WTC11 (cell line): ENCODE data around the gene DNM3. TPM values are rescaled to one million over a fixed set of nuclear protein-coding genes. Genes with fewer than 3 reads are reported as not detected.

Experiments
- ATAC-seq: fragments of 200-7000 bp; cut with Tn5 transposase; 2 replicates; pipeline ENCODE4 v1.10.0; 2021; ENCODE audit warnings: mild to moderate bottlenecking, moderate library complexity
- CTCF ChIA-PET: fragments of 300-600 bp; sonication (Branson Sonifier 250); formaldehyde crosslinking; loops from one replicate; lab custom pipeline; 2021; ENCODE audit warnings: antibody characterized with exemption; lab: Charles Lee
- POLR2A ChIA-PET: fragments of 350-600 bp; sonication (Branson Sonifier 250); formaldehyde crosslinking; loops from one replicate; lab custom pipeline; 2021; ENCODE audit warnings: antibody characterized with exemption; lab: Charles Lee
- DNase-seq: peaks from one replicate; pipeline ENCODE4 v3.0.0; 2021; ENCODE audit warnings: low spot score
- H3K27ac Mint-ChIP-seq: 2 replicates; pipeline ENCODE4 v1.8.0; 2021; ENCODE audit warnings: mixed read lengths
- H3K27me3 Mint-ChIP-seq: 2 replicates; pipeline ENCODE4 v1.8.0; 2021; ENCODE audit warnings: low read depth, mild to moderate bottlenecking, moderate library complexity, mixed read lengths
- H3K36me3 Mint-ChIP-seq: 2 replicates; pipeline ENCODE4 v1.8.0; 2021; ENCODE audit warnings: mixed read lengths
- H3K4me1 Mint-ChIP-seq: 2 replicates; pipeline ENCODE4 v1.8.0; 2022; ENCODE audit warnings: mixed read lengths
- H3K4me3 Mint-ChIP-seq: 2 replicates; pipeline ENCODE4 v1.8.0; 2021; ENCODE audit warnings: mild to moderate bottlenecking, moderate library complexity, mixed read lengths
- H3K9me3 Mint-ChIP-seq: 2 replicates; pipeline ENCODE4 v1.8.0; 2021; ENCODE audit warnings: mixed read lengths
- GRHL2 ChIP-seq: fragments of 250-450 bp; sonication (Bioruptor Pico); IDR thresholded peaks from 2 replicates; pipeline ENCODE4 v1.8.0; 2022; ENCODE audit warnings: mild to moderate bottlenecking, moderate library complexity; ENCODE audit not compliant: insufficient replicate concordance, severe bottlenecking
- PRRX2 ChIP-seq: fragments of 250-450 bp; sonication (Bioruptor Pico); IDR thresholded peaks from 2 replicates; pipeline ENCODE4 v1.8.0; 2021; ENCODE audit warnings: mild to moderate bottlenecking
- total RNA-seq: library from RNA; stranded (reverse); gene quantifications from 3 replicates; pipeline ENCODE4 v1.2.3, GENCODE V29; 2021
- TF ChIP-seq, protein P1 (sequence below): sonication (generic); formaldehyde crosslinking; conservative IDR thresholded peaks from 2 replicates; pipeline ENCODE4 v1.8.1; 2023; ENCODE audit warnings: mild to moderate bottlenecking, low read depth, missing genetic modification reagents, moderate library complexity
- TF ChIP-seq, protein P2 (sequence below): sonication (generic); formaldehyde crosslinking; IDR thresholded peaks from 2 replicates; pipeline ENCODE4 v1.8.1; 2023; ENCODE audit warnings: mild to moderate bottlenecking, missing genetic modification reagents
- TF ChIP-seq, protein P3 (sequence below): sonication (generic); formaldehyde crosslinking; conservative IDR thresholded peaks from 2 replicates; pipeline ENCODE4 v1.8.1; 2022; ENCODE audit warnings: mild to moderate bottlenecking, missing genetic modification reagents
- TF ChIP-seq, protein P4 (sequence below): sonication (generic); formaldehyde crosslinking; IDR thresholded peaks from 2 replicates; pipeline ENCODE4 v1.8.0; 2023; ENCODE audit warnings: mild to moderate bottlenecking, missing genetic modification reagents
- TF ChIP-seq, protein P5 (sequence below): sonication (generic); formaldehyde crosslinking; IDR thresholded peaks from 2 replicates; pipeline ENCODE4 v1.8.0; 2022; ENCODE audit warnings: missing genetic modification reagents
- TF ChIP-seq, protein P6 (sequence below): sonication (generic); formaldehyde crosslinking; IDR thresholded peaks from 2 replicates; pipeline ENCODE4 v1.8.0; 2022; ENCODE audit warnings: mild to moderate bottlenecking, missing genetic modification reagents
- TF ChIP-seq, protein P7 (sequence below): fragments of 250-450 bp; sonication (Bioruptor Pico); IDR thresholded peaks from 2 replicates; pipeline ENCODE4 v1.9.0; 2021; ENCODE audit warnings: moderate library complexity, mild to moderate bottlenecking, inconsistent platforms, borderline replicate concordance

Gene DNM3
- total RNA-seq, 1 experiment from 2014 or later = 1.9 TPM

DNA sequence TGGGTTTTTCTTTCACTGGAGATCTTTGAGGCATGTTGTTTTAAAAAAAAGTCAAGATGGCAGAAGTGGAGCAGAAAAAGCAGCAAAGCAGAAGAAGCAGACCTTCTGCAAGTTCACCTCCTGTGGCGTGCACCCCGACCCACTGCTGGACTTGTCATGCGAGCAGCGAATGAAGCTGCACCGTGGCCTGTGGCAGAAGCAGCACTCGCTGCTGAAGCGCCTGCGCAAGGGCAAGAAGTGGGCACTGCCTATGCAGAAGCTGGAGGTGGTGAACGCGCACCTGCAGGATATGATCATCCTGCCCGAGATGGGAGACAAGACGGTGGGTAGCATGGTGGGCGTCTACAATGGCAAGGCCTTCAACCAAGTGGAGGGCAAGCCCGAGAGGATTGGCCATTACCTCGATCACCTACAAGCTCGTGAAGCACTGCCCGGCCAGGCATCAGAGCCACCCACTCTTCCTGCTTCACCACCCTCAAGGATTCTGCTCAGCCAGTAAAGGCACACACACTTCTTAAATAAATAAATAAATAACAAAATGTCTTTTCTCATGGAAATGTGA, 37.8 kb upstream of the DNM3 start (continued):
- TF ChIP-seq, protein P1, sequence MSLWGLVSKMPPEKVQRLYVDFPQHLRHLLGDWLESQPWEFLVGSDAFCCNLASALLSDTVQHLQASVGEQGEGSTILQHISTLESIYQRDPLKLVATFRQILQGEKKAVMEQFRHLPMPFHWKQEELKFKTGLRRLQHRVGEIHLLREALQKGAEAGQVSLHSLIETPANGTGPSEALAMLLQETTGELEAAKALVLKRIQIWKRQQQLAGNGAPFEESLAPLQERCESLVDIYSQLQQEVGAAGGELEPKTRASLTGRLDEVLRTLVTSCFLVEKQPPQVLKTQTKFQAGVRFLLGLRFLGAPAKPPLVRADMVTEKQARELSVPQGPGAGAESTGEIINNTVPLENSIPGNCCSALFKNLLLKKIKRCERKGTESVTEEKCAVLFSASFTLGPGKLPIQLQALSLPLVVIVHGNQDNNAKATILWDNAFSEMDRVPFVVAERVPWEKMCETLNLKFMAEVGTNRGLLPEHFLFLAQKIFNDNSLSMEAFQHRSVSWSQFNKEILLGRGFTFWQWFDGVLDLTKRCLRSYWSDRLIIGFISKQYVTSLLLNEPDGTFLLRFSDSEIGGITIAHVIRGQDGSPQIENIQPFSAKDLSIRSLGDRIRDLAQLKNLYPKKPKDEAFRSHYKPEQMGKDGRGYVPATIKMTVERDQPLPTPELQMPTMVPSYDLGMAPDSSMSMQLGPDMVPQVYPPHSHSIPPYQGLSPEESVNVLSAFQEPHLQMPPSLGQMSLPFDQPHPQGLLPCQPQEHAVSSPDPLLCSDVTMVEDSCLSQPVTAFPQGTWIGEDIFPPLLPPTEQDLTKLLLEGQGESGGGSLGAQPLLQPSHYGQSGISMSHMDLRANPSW = no peak
- TF ChIP-seq PRRX2 = no peak

DNA sequence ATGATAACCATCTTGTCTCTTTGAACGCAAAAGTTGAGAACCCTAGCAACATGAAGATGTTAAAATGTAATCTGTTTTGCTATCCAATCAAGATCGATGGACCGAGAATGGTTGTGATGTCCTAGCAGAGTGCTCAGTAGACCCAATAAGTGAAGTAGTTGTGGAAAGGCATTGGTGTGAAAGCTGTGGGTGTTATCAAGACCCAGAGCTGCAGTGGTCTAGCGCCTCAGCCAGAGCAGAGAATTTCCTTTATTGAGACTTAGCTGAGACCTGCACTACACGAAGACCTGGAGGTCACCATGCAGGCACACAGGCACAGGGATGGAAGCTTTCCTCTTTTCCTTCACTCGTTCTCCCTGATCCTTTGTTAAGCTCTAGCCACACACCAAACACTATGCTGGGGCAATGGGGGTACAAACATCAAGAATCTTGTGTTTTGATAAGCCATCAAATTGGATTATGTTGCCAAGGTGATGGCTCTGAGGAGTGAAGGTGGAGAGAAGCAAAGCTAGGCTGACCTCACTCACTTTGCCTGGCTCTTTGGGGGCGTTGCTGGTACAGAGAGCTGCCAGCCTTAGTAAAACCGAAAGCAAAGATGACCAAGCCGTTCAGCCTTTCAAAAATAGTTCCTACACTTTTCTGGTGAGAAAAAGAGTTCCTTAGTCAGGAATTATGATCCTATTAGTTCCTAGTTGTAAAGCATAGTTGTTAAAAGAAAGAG, 35.7 kb upstream of the DNM3 start:
- Mint-ChIP-seq H3K36me3 (no peaks in the 10 kb centered on the region), H3K4me1 (peaks cover 24% of the 10 kb centered on the region), H3K9me3 (no peaks in the 10 kb centered on the region), H3K27me3 (no peaks in the 10 kb centered on the region), H3K27ac (no peak overlapping the region), H3K4me3 (no peak overlapping the region)
- DNase-seq (no peak), ATAC-seq (no peak)
- CTCF ChIA-PET = interaction anchor here (1.1 to 8.5 kb wide), 2 partner anchors 179 to 197 kb away, joined by 4 to 277 read pairs; no protein-coding TSS in a partner anchor
- POLR2A ChIA-PET = no interaction called here
- TF ChIP-seq, protein P2, sequence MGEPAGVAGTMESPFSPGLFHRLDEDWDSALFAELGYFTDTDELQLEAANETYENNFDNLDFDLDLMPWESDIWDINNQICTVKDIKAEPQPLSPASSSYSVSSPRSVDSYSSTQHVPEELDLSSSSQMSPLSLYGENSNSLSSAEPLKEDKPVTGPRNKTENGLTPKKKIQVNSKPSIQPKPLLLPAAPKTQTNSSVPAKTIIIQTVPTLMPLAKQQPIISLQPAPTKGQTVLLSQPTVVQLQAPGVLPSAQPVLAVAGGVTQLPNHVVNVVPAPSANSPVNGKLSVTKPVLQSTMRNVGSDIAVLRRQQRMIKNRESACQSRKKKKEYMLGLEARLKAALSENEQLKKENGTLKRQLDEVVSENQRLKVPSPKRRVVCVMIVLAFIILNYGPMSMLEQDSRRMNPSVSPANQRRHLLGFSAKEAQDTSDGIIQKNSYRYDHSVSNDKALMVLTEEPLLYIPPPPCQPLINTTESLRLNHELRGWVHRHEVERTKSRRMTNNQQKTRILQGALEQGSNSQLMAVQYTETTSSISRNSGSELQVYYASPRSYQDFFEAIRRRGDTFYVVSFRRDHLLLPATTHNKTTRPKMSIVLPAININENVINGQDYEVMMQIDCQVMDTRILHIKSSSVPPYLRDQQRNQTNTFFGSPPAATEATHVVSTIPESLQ (CRISPR knock-in tag) = no peak
- TF ChIP-seq, protein P3, sequence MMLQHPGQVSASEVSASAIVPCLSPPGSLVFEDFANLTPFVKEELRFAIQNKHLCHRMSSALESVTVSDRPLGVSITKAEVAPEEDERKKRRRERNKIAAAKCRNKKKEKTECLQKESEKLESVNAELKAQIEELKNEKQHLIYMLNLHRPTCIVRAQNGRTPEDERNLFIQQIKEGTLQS = no peak

DNA sequence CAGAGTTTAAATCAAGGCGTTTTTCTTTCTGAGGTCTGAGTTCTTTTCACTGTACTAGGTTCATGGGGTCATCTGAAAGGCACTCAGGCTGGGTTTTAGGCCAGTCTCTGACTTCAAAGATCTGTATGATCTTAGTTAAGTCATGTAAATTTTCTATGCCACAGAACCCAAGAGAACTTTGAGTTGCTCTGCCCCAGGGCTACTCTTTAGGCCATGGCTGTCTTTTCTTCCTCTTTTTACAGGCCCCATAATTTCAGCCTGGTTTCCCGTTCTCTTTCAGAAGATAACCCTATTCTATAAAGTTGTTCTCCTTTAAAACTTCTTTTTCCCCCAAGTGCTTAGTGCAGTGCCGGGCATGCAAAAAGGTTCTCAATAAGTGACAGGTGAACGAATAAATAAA, 33.7 kb upstream of the DNM3 start:
- H3K36me3 Mint-ChIP-seq = no peaks in the 10 kb centered on the region
- TF ChIP-seq, protein P4, sequence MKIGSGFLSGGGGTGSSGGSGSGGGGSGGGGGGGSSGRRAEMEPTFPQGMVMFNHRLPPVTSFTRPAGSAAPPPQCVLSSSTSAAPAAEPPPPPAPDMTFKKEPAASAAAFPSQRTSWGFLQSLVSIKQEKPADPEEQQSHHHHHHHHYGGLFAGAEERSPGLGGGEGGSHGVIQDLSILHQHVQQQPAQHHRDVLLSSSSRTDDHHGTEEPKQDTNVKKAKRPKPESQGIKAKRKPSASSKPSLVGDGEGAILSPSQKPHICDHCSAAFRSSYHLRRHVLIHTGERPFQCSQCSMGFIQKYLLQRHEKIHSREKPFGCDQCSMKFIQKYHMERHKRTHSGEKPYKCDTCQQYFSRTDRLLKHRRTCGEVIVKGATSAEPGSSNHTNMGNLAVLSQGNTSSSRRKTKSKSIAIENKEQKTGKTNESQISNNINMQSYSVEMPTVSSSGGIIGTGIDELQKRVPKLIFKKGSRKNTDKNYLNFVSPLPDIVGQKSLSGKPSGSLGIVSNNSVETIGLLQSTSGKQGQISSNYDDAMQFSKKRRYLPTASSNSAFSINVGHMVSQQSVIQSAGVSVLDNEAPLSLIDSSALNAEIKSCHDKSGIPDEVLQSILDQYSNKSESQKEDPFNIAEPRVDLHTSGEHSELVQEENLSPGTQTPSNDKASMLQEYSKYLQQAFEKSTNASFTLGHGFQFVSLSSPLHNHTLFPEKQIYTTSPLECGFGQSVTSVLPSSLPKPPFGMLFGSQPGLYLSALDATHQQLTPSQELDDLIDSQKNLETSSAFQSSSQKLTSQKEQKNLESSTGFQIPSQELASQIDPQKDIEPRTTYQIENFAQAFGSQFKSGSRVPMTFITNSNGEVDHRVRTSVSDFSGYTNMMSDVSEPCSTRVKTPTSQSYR = no peak
- TF ChIP-seq, protein P5, sequence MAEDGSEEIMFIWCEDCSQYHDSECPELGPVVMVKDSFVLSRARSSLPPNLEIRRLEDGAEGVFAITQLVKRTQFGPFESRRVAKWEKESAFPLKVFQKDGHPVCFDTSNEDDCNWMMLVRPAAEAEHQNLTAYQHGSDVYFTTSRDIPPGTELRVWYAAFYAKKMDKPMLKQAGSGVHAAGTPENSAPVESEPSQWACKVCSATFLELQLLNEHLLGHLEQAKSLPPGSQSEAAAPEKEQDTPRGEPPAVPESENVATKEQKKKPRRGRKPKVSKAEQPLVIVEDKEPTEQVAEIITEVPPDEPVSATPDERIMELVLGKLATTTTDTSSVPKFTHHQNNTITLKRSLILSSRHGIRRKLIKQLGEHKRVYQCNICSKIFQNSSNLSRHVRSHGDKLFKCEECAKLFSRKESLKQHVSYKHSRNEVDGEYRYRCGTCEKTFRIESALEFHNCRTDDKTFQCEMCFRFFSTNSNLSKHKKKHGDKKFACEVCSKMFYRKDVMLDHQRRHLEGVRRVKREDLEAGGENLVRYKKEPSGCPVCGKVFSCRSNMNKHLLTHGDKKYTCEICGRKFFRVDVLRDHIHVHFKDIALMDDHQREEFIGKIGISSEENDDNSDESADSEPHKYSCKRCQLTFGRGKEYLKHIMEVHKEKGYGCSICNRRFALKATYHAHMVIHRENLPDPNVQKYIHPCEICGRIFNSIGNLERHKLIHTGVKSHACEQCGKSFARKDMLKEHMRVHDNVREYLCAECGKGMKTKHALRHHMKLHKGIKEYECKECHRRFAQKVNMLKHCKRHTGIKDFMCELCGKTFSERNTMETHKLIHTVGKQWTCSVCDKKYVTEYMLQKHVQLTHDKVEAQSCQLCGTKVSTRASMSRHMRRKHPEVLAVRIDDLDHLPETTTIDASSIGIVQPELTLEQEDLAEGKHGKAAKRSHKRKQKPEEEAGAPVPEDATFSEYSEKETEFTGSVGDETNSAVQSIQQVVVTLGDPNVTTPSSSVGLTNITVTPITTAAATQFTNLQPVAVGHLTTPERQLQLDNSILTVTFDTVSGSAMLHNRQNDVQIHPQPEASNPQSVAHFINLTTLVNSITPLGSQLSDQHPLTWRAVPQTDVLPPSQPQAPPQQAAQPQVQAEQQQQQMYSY (CRISPR knock-in tag) = no peak
- no peak for TF ChIP-seq GRHL2
- TF ChIP-seq, protein P6, sequence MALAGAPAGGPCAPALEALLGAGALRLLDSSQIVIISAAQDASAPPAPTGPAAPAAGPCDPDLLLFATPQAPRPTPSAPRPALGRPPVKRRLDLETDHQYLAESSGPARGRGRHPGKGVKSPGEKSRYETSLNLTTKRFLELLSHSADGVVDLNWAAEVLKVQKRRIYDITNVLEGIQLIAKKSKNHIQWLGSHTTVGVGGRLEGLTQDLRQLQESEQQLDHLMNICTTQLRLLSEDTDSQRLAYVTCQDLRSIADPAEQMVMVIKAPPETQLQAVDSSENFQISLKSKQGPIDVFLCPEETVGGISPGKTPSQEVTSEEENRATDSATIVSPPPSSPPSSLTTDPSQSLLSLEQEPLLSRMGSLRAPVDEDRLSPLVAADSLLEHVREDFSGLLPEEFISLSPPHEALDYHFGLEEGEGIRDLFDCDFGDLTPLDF (CRISPR knock-in tag) = no peak
- TF ChIP-seq, protein P3 = no peak
- TF ChIP-seq, protein P7, sequence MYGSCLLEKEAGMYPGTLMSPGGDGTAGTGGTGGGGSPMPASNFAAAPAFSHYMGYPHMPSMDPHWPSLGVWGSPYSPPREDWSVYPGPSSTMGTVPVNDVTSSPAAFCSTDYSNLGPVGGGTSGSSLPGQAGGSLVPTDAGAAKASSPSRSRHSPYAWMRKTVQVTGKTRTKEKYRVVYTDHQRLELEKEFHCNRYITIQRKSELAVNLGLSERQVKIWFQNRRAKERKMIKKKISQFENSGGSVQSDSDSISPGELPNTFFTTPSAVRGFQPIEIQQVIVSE (CRISPR knock-in tag) = no peak
- peaks cover 6% of the 10 kb centered on the region for H3K4me1 Mint-ChIP-seq
- no peak for DNase-seq
- ATAC-seq = no peak
- no peak overlapping the region for H3K4me3 Mint-ChIP-seq
- POLR2A ChIA-PET = no interaction called here
- no peak overlapping the region for H3K27ac Mint-ChIP-seq
- H3K9me3 Mint-ChIP-seq = no peaks in the 10 kb centered on the region
- CTCF ChIA-PET = interaction anchor here (1.3 to 1.4 kb wide), 2 partner anchors 9 to 178 kb away, joined by 4 read pairs; no protein-coding TSS in a partner anchor
- no peaks in the 10 kb centered on the region for H3K27me3 Mint-ChIP-seq
